OCI-LY3 (cell line): Measurements from ENCODE around the gene PTPRJ.

Experiments
- CTCF ChIP-seq: fragments of 200-600, 300-600 bp; sonication (generic); IDR thresholded peaks from 2 replicates; pipeline ENCODE4 v1.5.1; 2014; ENCODE audit warnings: antibody characterized with exemption, low read length, low read depth
- EZH2phosphoT487 ChIP-seq: fragments of 200-600 bp; shearing (Covaris generic); IDR thresholded peaks from 2 replicates; pipeline ENCODE4 v1.6.1; 2018; ENCODE audit warnings: antibody characterized with exemption, mixed run types, low read depth

- TF ChIP-seq CTCF: no peak
- no peak for TF ChIP-seq EZH2phosphoT487
Observed at GRCh38 chr11:48041877-48042695, 61.7 kb downstream of the PTPRJ start.
